ACHN (cell line): ENCODE data around the gene AP3B2.
"Not testable (repeated sequence)": the region's sequence is repeated elsewhere in the genome, so short reads cannot be mapped to it uniquely, and the experiment has no call there.

ENCODE experiments used
- DNase-seq: peaks from one replicate; pipeline ENCODE4 v3.0.0-alpha.2; 2015
- in situ Hi-C: cut with HindIII; loops from 2 replicates; pipeline ENCODE4 v1.10.0; 2017; ENCODE audit warnings: low sequenced_read_pairs, low pct_ligation_motif_present, low pct_unique_long_range_greater_than_20kb

The AP3B2 gene

GRCh38 chr15:82709421-82710207 lies at the start of gene AP3B2:
Gene AP3B2 (minus strand): TSS chr15:82709875. CDS start chr15:82709706, 169 bp downstream.
- in situ Hi-C loops, result no loop called here
- peak; percentile 70 for DNase-seq

- in situ Hi-C loops, result no loop called here
- no peak for DNase-seq
Measured at GRCh38 chr15:82751308-82751707, 41.6 kb upstream of the AP3B2 start.

- peak; percentile 33 for DNase-seq
- in situ Hi-C loops, result no loop called here
Measured at GRCh38 chr15:82750831-82751180, 41.1 kb upstream of the AP3B2 start.

GRCh38 chr15:82749951-82750830 lies 40.5 kb upstream of the AP3B2 start:
- peak; percentile 94 for DNase-seq
- in situ Hi-C loops, result no loop called here

GRCh38 chr15:82748315-82748714 lies 38.6 kb upstream of the AP3B2 start:
- no peak for DNase-seq
- in situ Hi-C loops, result no loop called here

- in situ Hi-C loops, result no loop called here
- no peak for DNase-seq
Measured at GRCh38 chr15:82743810-82744209, 34.1 kb upstream of the AP3B2 start.

GRCh38 chr15:82742134-82742533 lies 32.5 kb upstream of the AP3B2 start:
- in situ Hi-C loops, result no loop called here
- no peak for DNase-seq

GRCh38 chr15:82739086-82739485 lies 29.4 kb upstream of the AP3B2 start:
- in situ Hi-C loops, result no loop called here
- peak; percentile 70 for DNase-seq

- DNase-seq, result no peak
- in situ Hi-C loops, result no loop called here
Measured at GRCh38 chr15:82737975-82738374, 28.3 kb upstream of the AP3B2 start.

- in situ Hi-C loops, result no loop called here
- DNase-seq, result no peak
Measured at GRCh38 chr15:82731527-82731926, 21.9 kb upstream of the AP3B2 start.

GRCh38 chr15:82730022-82730530 lies 20.4 kb upstream of the AP3B2 start:
- in situ Hi-C loops, result no loop called here
- DNase-seq, result no peak

- DNase-seq, result no peak
- in situ Hi-C loops, result no loop called here
Measured at GRCh38 chr15:82726816-82727215, 17.1 kb upstream of the AP3B2 start.

GRCh38 chr15:82715003-82715402 lies 5.3 kb upstream of the AP3B2 start:
- in situ Hi-C loops, result no loop called here
- no peak for DNase-seq

- in situ Hi-C loops, result no loop called here
- DNase-seq, result no peak
Measured at GRCh38 chr15:82714016-82714415, 4.3 kb upstream of the AP3B2 start.

- no peak for DNase-seq
- in situ Hi-C loops, result no loop called here
Measured at GRCh38 chr15:82712036-82712435, 2.4 kb upstream of the AP3B2 start.

- in situ Hi-C loops, result no loop called here
- no peak for DNase-seq
Measured at GRCh38 chr15:82710926-82711490, 1.3 kb upstream of the AP3B2 start.

- in situ Hi-C loops, result no loop called here
- DNase-seq, result peak; percentile 2
Measured at GRCh38 chr15:82710208-82710555, 507 bp upstream of the AP3B2 start.

- in situ Hi-C loops, result no loop called here
- DNase-seq, result peak; percentile 4
Measured at GRCh38 chr15:82709081-82709420, 624 bp downstream of the AP3B2 start.

- in situ Hi-C loops, DNase-seq: not testable (repeated sequence)
Measured at GRCh38 chr15:82705856-82706255, 3.8 kb downstream of the AP3B2 start.
